ENCODE data around the gene TNP1.

TNP1 gene

DNA sequence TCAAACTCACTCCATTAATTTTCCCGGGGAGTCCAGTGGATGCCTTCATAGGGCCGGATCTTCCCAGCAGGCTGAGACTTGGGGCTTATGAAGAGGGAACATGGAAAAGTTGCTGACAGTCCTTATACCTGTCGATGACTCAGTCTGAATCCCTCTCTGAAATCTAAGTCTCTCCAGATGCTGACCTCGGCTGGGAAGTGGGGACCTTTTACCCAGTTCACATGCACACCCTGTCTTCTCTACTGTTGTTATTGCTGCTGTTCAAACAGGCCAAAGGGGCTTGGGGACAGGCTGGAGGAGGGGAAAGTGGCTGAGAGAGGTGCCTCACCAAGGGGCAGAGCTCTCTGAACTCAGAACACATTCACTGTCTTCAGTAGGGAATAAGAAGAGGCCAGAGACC, 4.1 kb upstream of the TNP1 start:
- H3K27ac Mint-ChIP-seq, result no peak overlapping the region
- no peaks in the 10 kb centered on the region for H3K36me3 Mint-ChIP-seq (ENCODE audit: low read depth)
- peaks cover 3% of the 10 kb centered on the region for H3K27me3 Mint-ChIP-seq
- no peak overlapping the region for H3K4me3 Mint-ChIP-seq
- H3K9me3 Mint-ChIP-seq, result no peaks in the 10 kb centered on the region
- H3K4me1 Mint-ChIP-seq (ENCODE audit: low read depth), result peaks cover 20% of the 10 kb centered on the region

DNA sequence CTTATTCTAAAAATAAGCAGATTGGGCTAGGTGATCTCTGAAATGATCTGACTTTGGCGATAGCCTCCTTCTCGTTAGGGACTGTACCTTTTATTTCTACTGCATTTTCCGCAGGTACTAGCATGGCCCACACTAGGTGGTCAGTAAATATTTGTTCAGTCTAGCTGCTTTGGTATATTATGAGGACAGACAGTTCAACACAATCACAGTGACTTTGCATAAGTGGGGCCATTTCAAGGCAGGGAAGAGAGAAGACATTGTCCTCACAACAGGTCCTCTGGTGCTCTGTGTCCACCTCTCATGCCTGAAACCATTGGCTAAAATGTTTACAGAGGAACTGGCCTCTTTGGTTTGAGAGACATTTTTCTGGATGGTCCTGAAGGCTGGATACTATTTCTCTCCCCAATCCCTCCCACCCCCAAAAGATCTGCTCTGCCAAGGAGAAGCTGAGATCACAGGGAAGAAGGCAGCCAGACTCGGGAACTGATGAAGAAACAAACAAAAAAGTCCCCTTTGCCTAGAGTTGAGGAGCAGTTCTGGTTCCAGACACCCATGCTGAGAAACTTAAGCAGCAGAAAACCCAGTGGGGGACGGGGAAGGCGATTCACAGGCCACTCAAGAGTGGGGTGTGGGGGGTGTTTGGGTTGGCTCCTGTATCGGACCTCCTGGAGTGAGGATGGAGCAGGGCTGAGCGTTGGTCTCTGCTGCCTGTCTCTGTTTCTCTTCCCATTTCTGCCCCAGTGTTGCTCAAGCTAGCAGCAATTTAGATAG, 2.9 kb upstream of the TNP1 start:
- Mint-ChIP-seq H3K36me3 (ENCODE audit: low read depth) (no peaks in the 10 kb centered on the region), H3K27me3 (peaks cover 3% of the 10 kb centered on the region), H3K4me3 (no peak overlapping the region), H3K27ac (no peak overlapping the region), H3K4me1 (ENCODE audit: low read depth) (peaks cover 31% of the 10 kb centered on the region), H3K9me3 (no peaks in the 10 kb centered on the region)

DNA sequence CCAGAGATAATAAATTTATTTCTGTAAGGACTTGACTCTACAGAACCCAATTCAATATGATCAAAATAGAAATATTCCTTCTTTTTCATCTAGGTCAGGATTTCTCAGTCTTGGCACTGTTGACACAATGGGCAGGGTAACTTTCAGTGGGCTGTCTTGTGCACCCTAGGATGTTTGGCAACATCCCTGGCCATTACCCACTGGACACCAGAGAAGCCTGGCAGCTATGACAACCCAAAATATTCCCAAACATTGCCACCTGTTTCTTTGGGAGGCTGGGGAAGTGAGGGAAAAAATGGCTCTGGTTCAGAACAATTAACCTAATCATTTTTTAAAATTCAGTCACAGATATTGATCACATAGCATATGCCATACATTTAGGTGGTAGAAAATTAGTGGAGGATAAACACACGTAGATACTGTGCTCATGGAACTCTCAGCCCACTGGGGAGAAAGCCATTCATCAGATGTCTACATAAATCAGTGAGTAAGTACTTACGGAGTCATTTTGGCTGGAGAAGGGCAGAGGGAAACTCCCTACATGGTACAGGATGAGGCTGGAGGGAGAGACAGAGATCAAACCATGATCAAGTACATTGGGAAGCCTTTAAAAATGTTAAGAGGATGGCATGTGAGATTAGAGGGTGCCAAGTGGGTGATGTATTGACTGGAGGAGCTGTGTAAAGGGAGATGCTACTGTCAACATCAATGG, 718 bp upstream of the TNP1 start:
- no peaks in the 10 kb centered on the region for H3K36me3 Mint-ChIP-seq (ENCODE audit: low read depth)
- no peak overlapping the region for H3K4me3 Mint-ChIP-seq
- peaks cover 3% of the 10 kb centered on the region for H3K27me3 Mint-ChIP-seq
- H3K9me3 Mint-ChIP-seq, result no peaks in the 10 kb centered on the region
- no peak overlapping the region for H3K27ac Mint-ChIP-seq
- H3K4me1 Mint-ChIP-seq (ENCODE audit: low read depth), result peaks cover 32% of the 10 kb centered on the region

DNA sequence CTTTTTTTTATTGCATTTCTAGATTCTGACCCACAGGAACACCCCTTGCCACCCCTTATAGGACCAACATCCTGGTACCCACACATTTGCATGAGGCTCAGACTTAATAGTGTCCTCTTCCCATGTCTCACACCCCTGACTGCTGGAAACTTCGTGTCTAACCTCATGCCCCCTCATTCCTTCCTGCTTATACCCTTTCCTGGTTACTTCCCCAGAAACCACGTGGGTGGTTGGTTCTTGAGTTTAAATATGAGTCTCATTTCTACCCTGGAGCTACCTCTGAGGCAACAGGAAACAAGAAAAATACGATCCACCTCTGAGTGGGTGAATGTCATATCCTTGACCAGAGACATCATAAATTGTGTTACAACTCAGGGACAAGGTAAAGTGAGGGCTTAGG, 1.6 kb downstream of the TNP1 start:
- Mint-ChIP-seq H3K27me3 (peaks cover 3% of the 10 kb centered on the region), H3K4me1 (ENCODE audit: low read depth) (peaks cover 32% of the 10 kb centered on the region), H3K36me3 (ENCODE audit: low read depth) (no peaks in the 10 kb centered on the region), H3K9me3 (no peaks in the 10 kb centered on the region), H3K4me3 (peak overlapping the region; percentile 42), H3K27ac (peak overlapping the region; percentile 80)

DNA sequence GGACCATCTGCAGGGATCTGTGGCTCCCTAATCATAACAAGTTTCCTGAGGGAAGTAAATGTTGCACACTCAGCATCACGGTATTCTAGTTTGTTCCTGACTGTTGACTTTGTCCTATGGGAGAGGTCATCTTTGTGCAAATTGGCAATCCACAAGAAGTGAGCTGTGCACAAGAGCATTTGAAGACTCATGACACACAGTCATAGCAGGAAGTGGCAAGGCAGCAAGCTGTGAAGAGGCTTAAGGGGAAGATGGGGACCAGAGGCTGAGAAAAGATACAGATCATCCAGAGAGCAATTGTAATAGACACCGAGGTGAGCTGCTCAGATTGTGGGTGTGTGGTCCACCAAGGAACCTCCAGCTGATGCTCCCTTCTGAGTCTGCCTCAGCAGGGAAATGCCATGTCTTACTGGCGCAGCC, 2.7 kb downstream of the TNP1 start:
- H3K4me1 Mint-ChIP-seq (ENCODE audit: low read depth), result peaks cover 32% of the 10 kb centered on the region

DNA sequence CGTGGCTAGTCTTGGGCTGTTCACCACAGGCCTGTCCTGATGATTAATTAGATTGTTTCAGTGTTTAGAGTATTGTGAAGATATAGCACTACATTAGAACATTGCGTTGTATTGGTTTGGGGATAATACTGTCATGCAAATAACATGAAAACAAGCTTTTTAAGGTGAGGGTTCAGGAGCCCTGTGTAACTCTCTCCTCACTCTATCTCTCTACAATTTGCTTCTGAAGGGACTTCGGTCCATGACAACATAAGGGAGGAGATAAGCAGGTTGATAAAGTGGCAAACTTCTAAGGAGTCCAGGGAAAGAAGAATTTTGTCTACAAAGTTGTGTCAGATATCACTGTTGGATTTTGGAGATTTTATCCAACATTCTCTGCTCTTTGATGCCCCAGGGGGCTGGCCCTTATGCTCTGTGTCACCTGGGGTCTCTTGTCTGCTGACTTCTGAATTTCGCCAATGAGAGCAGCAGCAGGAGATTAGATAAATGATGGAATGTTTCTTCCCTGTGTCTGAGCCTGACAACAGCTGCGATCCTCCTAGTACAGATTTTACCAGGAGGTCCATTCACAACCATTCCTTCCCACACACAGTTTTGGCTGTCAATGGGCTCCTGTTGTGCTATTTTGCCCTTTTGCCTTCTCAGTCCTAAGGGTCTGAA, 3.3 kb downstream of the TNP1 start:
- H3K9me3 Mint-ChIP-seq, result no peaks in the 10 kb centered on the region

More for the DNA sequence above, 2.7 kb downstream of the TNP1 start:
- no peaks in the 10 kb centered on the region for H3K9me3 Mint-ChIP-seq
- H3K4me3 Mint-ChIP-seq, result no peak overlapping the region
- peak overlapping the region; percentile 19 for H3K27ac Mint-ChIP-seq
- no peaks in the 10 kb centered on the region for H3K36me3 Mint-ChIP-seq (ENCODE audit: low read depth)
- peaks cover 3% of the 10 kb centered on the region for H3K27me3 Mint-ChIP-seq

DNA sequence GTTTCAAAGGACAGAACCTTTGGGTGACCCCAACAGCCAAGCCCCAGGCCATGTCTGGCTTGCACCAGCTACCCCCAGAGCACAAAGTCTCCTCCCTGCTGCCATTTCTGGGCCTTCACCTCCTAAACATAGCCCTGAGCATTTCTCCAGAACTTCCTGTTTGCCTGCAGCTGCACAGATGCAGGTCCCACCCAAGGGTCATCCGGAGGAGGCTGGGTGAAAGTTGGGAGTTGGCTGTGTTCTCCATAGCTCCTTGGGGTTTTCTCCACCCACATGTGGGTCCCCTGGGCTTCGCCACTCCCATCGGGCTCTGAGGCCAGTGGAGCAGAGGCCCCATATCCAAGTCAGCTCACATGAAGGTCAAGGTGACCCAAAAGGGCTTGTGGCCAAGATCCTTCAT, 4.3 kb downstream of the TNP1 start:
- Mint-ChIP-seq H3K9me3 (no peaks in the 10 kb centered on the region), H3K27ac (no peak overlapping the region), H3K4me3 (no peak overlapping the region), H3K4me1 (ENCODE audit: low read depth) (peaks cover 32% of the 10 kb centered on the region), H3K27me3 (no peaks in the 10 kb centered on the region), H3K36me3 (ENCODE audit: low read depth) (no peaks in the 10 kb centered on the region)

More for the DNA sequence above, 3.3 kb downstream of the TNP1 start:
- no peak overlapping the region for H3K4me3 Mint-ChIP-seq
- H3K4me1 Mint-ChIP-seq (ENCODE audit: low read depth), result peaks cover 32% of the 10 kb centered on the region
- H3K27me3 Mint-ChIP-seq, result no peaks in the 10 kb centered on the region
- H3K27ac Mint-ChIP-seq, result no peak overlapping the region
- no peaks in the 10 kb centered on the region for H3K36me3 Mint-ChIP-seq (ENCODE audit: low read depth)

DNA sequence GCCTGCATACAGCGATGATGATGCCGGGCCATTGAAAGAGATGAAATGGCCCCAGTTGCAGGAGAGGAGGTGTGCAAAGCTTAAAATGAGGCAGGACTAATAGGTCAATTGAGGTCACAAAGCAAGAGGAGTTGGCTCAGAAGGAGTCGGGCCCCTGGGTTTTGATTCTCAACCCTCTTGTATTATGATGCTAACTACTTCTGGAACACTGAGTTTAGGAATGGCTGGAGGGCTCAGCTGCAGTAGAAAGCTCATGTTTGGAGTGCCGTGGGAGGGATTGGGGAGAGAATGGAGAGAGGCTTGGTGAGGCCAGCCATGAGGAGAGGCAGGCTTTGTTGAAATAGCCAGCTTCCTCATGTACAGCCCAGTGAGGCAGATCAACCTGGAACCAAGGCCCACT, 4.8 kb downstream of the TNP1 start:
- Mint-ChIP-seq H3K4me1 (ENCODE audit: low read depth) (peaks cover 35% of the 10 kb centered on the region), H3K36me3 (ENCODE audit: low read depth) (no peaks in the 10 kb centered on the region), H3K27ac (no peak overlapping the region), H3K27me3 (no peaks in the 10 kb centered on the region), H3K4me3 (no peak overlapping the region), H3K9me3 (no peaks in the 10 kb centered on the region)

DNA sequence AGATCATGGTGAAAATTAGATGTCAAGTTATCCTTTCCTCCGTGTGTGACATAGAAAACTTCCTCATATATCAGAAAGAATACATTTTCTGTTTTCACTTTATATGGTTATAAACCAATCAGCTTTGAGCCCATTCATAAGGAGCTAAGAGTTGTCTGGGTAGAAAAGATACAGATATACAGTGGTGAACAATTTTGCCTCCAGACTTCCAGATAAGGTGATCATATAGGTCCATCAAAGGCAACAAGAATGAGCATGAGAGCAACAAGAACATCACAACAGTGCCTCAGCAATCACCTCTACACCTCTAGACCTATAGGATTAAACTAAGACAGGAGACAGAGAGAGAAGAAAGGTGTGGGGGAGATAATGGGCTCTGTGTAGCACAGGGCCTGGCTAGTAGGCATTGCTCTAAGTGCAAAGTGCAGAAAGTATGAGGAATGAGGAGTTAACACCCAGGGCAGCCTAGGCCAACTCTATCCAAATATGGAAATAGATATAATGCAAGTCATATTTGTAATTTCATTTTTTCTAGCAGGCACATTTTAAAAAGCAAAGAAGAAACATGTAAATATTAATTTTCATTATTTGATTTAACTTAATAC, 8.3 kb downstream of the TNP1 start:
- Mint-ChIP-seq H3K27ac (no peak overlapping the region), H3K4me1 (ENCODE audit: low read depth) (peaks cover 4% of the 10 kb centered on the region), H3K36me3 (ENCODE audit: low read depth) (no peaks in the 10 kb centered on the region), H3K27me3 (no peaks in the 10 kb centered on the region), H3K9me3 (no peaks in the 10 kb centered on the region), H3K4me3 (no peak overlapping the region)

DNA sequence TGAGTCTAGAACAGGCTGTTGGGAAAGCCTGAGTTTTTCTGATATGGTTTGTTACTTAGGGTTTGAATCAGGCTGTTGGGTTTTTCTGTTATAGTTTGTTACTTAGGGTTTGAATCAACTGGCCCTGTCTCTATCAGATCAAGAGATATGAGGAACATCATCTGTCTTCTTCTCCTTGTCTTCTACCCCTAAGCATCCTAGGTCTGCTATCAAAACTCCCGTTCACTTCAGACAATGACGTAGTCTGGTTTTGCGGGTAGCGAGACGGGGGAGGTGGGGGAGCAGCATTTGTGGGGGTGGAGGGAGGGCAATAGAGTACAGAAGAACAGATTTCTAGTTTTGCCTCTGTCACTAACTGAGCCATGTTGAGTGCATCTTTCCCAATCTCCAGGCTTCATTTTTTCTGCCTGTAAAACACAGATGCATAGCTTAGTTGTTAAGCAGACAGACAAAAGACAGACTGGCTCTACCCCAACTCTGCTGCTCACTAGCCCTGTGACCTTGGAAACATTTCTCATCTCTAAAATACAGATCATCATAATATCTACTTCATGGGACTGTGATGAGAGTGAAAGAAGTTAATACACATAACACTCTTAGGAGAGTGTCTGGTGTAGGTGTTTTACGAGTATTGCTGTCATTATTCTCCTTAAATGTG, 9.1 kb downstream of the TNP1 start:
- H3K27me3 Mint-ChIP-seq, result no peaks in the 10 kb centered on the region
- H3K27ac Mint-ChIP-seq, result no peak overlapping the region
- no peaks in the 10 kb centered on the region for H3K36me3 Mint-ChIP-seq (ENCODE audit: low read depth)
- peaks cover 4% of the 10 kb centered on the region for H3K4me1 Mint-ChIP-seq (ENCODE audit: low read depth)
- no peak overlapping the region for H3K4me3 Mint-ChIP-seq
- no peaks in the 10 kb centered on the region for H3K9me3 Mint-ChIP-seq

DNA sequence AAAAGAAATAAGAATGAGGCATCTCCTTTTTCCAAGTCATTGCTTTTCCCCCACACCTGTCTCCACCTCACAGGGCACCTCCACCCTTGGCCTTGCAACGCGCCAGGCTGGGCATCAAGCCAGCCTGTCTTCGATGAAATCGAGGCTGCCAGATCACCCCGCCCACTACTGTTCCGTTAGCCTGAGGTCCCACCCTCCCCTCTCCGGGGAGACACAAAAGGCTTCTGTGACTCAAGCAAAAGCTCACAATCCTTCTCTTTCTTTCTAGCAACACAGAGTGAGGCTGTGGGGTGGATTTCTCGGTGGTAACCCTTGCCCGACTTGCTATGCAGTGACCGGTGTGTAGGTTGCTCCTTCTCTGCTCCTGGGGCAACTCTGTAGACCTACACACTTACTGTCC, 9.9 kb downstream of the TNP1 start:
- Mint-ChIP-seq H3K4me3 (no peak overlapping the region), H3K9me3 (no peaks in the 10 kb centered on the region), H3K4me1 (ENCODE audit: low read depth) (peaks cover 4% of the 10 kb centered on the region), H3K36me3 (ENCODE audit: low read depth) (no peaks in the 10 kb centered on the region), H3K27me3 (no peaks in the 10 kb centered on the region), H3K27ac (peak overlapping the region; percentile 43)

DNA sequence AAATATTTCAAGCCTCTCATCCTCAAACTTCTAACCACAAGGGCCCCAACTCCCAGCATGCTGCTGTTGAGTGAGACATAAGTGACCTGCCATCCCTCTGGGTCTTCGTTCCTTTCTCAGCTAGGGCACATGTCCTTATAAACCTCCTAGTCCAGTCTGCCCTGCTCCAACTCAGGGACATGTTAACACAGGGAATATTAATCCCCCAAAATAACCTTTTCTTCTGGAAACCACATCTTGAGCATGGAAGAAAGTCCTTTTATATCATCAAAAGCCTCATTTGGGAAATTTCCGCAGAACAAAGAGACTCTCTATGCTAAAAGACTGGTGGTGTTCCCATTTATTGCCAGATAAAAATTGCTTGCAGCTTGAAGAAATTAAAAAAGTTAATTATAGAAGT, 14.4 kb downstream of the TNP1 start:
- no peaks in the 10 kb centered on the region for H3K36me3 Mint-ChIP-seq (ENCODE audit: low read depth)

DNA sequence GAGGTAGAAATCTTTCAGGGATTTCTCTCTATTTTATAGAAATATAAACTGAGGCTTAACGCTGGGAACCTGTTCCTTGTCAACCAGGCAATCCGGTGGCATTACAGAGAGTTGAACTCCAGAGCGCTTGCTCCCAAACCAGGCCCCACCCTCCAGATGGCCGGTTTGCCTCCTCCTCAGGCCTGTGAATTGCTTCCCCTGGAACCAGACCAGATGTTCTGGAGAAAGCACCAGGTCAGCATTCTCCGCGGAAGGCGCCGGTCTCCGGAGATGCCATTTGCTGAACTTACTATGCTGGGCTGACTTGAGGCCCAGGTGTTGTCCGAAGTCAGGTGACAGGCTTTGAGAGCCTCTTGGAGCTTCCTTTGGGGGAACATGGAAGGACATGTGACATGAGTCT, 17.2 kb downstream of the TNP1 start:
- no peak overlapping the region for H3K27ac Mint-ChIP-seq
- H3K27me3 Mint-ChIP-seq, result peaks cover 7% of the 10 kb centered on the region
- H3K9me3 Mint-ChIP-seq, result no peaks in the 10 kb centered on the region
- no peak overlapping the region for H3K4me3 Mint-ChIP-seq
- no peaks in the 10 kb centered on the region for H3K4me1 Mint-ChIP-seq (ENCODE audit: low read depth)
- no peaks in the 10 kb centered on the region for H3K36me3 Mint-ChIP-seq (ENCODE audit: low read depth)

More for the DNA sequence above, 14.4 kb downstream of the TNP1 start:
- H3K4me3 Mint-ChIP-seq, result no peak overlapping the region
- H3K27me3 Mint-ChIP-seq, result peaks cover 3% of the 10 kb centered on the region
- no peaks in the 10 kb centered on the region for H3K9me3 Mint-ChIP-seq
- H3K4me1 Mint-ChIP-seq (ENCODE audit: low read depth), result peaks cover 4% of the 10 kb centered on the region
- no peak overlapping the region for H3K27ac Mint-ChIP-seq

DNA sequence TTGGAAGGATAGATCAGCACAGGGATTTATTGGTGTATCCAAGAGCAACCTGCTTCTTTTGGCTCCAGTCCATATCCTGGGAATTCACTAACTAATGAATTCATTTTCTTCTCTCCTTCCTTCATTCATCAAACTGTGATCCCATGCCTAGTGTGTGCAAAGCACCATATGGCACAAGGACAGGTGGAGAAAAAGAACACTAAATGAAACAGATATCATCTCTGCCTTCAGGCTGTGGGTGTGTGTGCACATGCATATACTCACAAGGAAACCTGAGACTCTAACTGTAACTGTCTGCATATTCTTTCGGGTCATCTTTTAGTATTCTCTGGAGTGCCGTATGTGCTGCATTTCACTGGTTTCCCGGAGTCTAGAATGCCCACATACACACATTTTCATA, 20.2 kb downstream of the TNP1 start:
- H3K9me3 Mint-ChIP-seq, result no peaks in the 10 kb centered on the region
- H3K4me1 Mint-ChIP-seq (ENCODE audit: low read depth), result no peaks in the 10 kb centered on the region
- no peak overlapping the region for H3K27ac Mint-ChIP-seq
- H3K4me3 Mint-ChIP-seq, result no peak overlapping the region
- H3K36me3 Mint-ChIP-seq (ENCODE audit: low read depth), result no peaks in the 10 kb centered on the region
- H3K27me3 Mint-ChIP-seq, result peaks cover 22% of the 10 kb centered on the region

All from stimulated activated naive CD8-positive, alpha-beta T cell treated with anti-CD3 and anti-CD28 coated beads, Interleukin-15, Interleukin-2, amounts not matched to agents 100 ng/mL and 50 ng/mL, for 24 hours (primary cell).